Testis (tissue), 3 donors: Measurements from ENCODE around the gene KHDC4. TPM values are rescaled to one million over a fixed set of nuclear protein-coding genes. Genes with fewer than 3 reads are reported as not detected.

Experiments used
- DNase-seq: peaks from one replicate; pipeline ENCODE4 v3.0.0-alpha.2; 2019
- H3K27ac ChIP-seq, 2 donors: fragments of 200-600 bp; sonication (generic); one replicate each; pipeline ENCODE4 v1.5.1; 2019
- H3K27me3 ChIP-seq: fragments of 200-600 bp; sonication (generic); one replicate; pipeline ENCODE4 v1.5.1; 2019
- H3K36me3 ChIP-seq: fragments of 200-600 bp; sonication (generic); one replicate; pipeline ENCODE4 v1.5.1; 2017; ENCODE audit warnings: low read depth; ENCODE audit errors: missing control alignments
- H3K4me1 ChIP-seq: fragments of 200-600 bp; sonication (generic); one replicate; pipeline ENCODE4 v1.5.1; 2019
- H3K4me3 ChIP-seq, 2 donors: fragments of 200-600 bp; sonication (generic); one replicate each; pipeline ENCODE4 v1.5.1; 2017 to 2019
- H3K9me3 ChIP-seq: fragments of 200-600 bp; sonication (generic); one replicate; pipeline ENCODE4 v1.5.1; 2017
- CTCF ChIP-seq, 3 experiments: fragments of 450-650 bp in 2 of 3; fragments of 200-600 bp in 1 of 3; sonication (generic) in 1 of 3; IDR thresholded peaks; one replicate each; pipeline ENCODE4 v1.5.1; 2016 to 2019; ENCODE audit warnings: antibody characterized with exemption in 3 of 3, mild to moderate bottlenecking in 2 of 3, moderate library complexity in 1 of 3
- POLR2A ChIP-seq: fragments of 450-650 bp; IDR thresholded peaks from one replicate; pipeline ENCODE4 v1.6.1; 2017; ENCODE audit warnings: antibody characterized with exemption, mild to moderate bottlenecking, moderate library complexity
- WGBS, 2 donors: methylation state at CpG; one replicate each; pipeline ENCODE4 v1.1.5; 2018; 5-methylcytosine and 5-hydroxymethylcytosine counted together
- intact Hi-C: fragments of 100-400 bp; cut with DNase I; formaldehyde crosslinking; loops from one replicate; pipeline ENCODE4 v1.15.1; 2023; ENCODE audit warnings: low total_unique reads
- polyA plus RNA-seq: library from polyadenylated mRNA; stranded (reverse); fragments of 350-450 nt; fragmentation: Illumina TruSeq; extraction: RNeasy Lipid Tissue Mini Kit (QIAGEN cat#74804); gene quantifications from one replicate; pipeline ENCODE4 v1.2.3, GENCODE V29; 2014; ENCODE audit warnings: low read depth, low replicate concordance; ENCODE audit not compliant: insufficient read depth
- total RNA-seq, 2 donors: library from RNA; depleted of rRNA; stranded (reverse); fragments of >200 nt; gene quantifications; one replicate each; pipeline ENCODE4 v1.2.3, GENCODE V29; 2016

Gene KHDC4
- total and polyA plus RNA-seq, 3 donors from 2014 or later: 45.5 to 95.3 (median 84.5) TPM

GRCh38 chr1:155968051-155968400 is 33.8 kb upstream of the KHDC4 start:
- no peaks in the 10 kb centered on the region for H3K9me3 ChIP-seq
- H3K4me3 ChIP-seq: no peak overlapping the region
- no peak for DNase-seq
- TF ChIP-seq POLR2A: no peak
- no peak for TF ChIP-seq CTCF (IDR thresholded peaks at IDR 0.05)
- peak overlapping the region in 1 of 2 donors; percentile 59 for H3K27ac ChIP-seq
- H3K36me3 ChIP-seq: no peaks in the 10 kb centered on the region
- H3K27me3 ChIP-seq: no peaks in the 10 kb centered on the region
- 74 to 87% methylated on average over 7 of the region's 7 CpGs for WGBS, 2 donors
- H3K4me1 ChIP-seq: peaks cover 7% of the 10 kb centered on the region
- intact Hi-C loops: no loop called here

GRCh38 chr1:155967341-155968050 is 33.3 kb upstream of the KHDC4 start:
- no peaks in the 10 kb centered on the region for H3K36me3 ChIP-seq
- H3K9me3 ChIP-seq: no peaks in the 10 kb centered on the region
- H3K27me3 ChIP-seq: no peaks in the 10 kb centered on the region
- H3K27ac ChIP-seq: peak overlapping the region in 1 of 2 donors; percentile 59
- H3K4me1 ChIP-seq: peaks cover 10% of the 10 kb centered on the region
- 62 to 63% methylated on average over 13 of the region's 13 CpGs for WGBS, 2 donors
- no peak for TF ChIP-seq POLR2A
- no peak for TF ChIP-seq CTCF (IDR thresholded peaks at IDR 0.05)
- DNase-seq: no peak
- H3K4me3 ChIP-seq: no peak overlapping the region
- intact Hi-C loops: no loop called here

- no peak for DNase-seq
- Histone ChIP-seq H3K27ac (peak overlapping the region in 1 of 2 donors; percentile 59), H3K4me1 (peaks cover 10% of the 10 kb centered on the region), H3K4me3 (no peak overlapping the region), H3K36me3 (no peaks in the 10 kb centered on the region), H3K27me3 (no peaks in the 10 kb centered on the region), H3K9me3 (no peaks in the 10 kb centered on the region)
- 64 to 73% methylated on average over 7 of the region's 7 CpGs for WGBS, 2 donors
- intact Hi-C loops: no loop called here
- TF ChIP-seq POLR2A: no peak
- TF ChIP-seq CTCF (IDR thresholded peaks at IDR 0.05): no peak
Measured at GRCh38 chr1:155966750-155967149, 32.5 kb upstream of the KHDC4 start.

- no peak for TF ChIP-seq POLR2A
- TF ChIP-seq CTCF (IDR thresholded peaks at IDR 0.05): no peak
- H3K27me3 ChIP-seq: no peaks in the 10 kb centered on the region
- no peak overlapping the region for H3K4me3 ChIP-seq
- intact Hi-C loops: no loop called here
- DNase-seq: no peak
- 87 to 88% methylated on average over 4 to 9 of the region's 9 CpGs for WGBS, 2 donors
- H3K36me3 ChIP-seq: no peaks in the 10 kb centered on the region
- H3K4me1 ChIP-seq: peaks cover 10% of the 10 kb centered on the region
- H3K9me3 ChIP-seq: no peaks in the 10 kb centered on the region
- no peak overlapping the region for H3K27ac ChIP-seq
Measured at GRCh38 chr1:155966135-155966534, 31.9 kb upstream of the KHDC4 start.

- no peaks in the 10 kb centered on the region for H3K27me3 ChIP-seq
- 87 to 88% methylated on average over 7 of the region's 7 CpGs for WGBS, 2 donors
- H3K4me1 ChIP-seq: peaks cover 19% of the 10 kb centered on the region
- intact Hi-C loops: no loop called here
- H3K36me3 ChIP-seq: no peaks in the 10 kb centered on the region
- TF ChIP-seq CTCF (IDR thresholded peaks at IDR 0.05) (no peak), POLR2A (no peak)
- H3K9me3 ChIP-seq: no peaks in the 10 kb centered on the region
- H3K4me3 ChIP-seq: no peak overlapping the region
- no peak overlapping the region for H3K27ac ChIP-seq
- no peak for DNase-seq
Measured at GRCh38 chr1:155964193-155964592, 30.0 kb upstream of the KHDC4 start.
